GM13977 (cell line): ENCODE data around the gene SLC29A1.

ENCODE experiments used
- DNase-seq: peaks from one replicate; pipeline ENCODE4 v3.0.0; 2012; ENCODE audit warnings: low spot score
- in situ Hi-C: fragments of 300-500 bp; cut with MboI; formaldehyde crosslinking; loops from one replicate; pipeline ENCODE4 v1.12.0; 2022; ENCODE audit warnings: low sequenced_read_pairs, low pct_unique_long_range_greater_than_20kb, mixed read lengths, inconsistent platforms; ENCODE audit not compliant: unreplicated experiment
- TF ChIP-seq, protein P1 (sequence below): IDR thresholded peaks from 2 replicates; pipeline ENCODE4 v1.5.1; 2012; ENCODE audit warnings: mild to moderate bottlenecking, control low read depth; ENCODE audit not compliant: insufficient read depth; ENCODE audit errors: extremely low read depth, missing control alignments

SLC29A1 gene

DNA sequence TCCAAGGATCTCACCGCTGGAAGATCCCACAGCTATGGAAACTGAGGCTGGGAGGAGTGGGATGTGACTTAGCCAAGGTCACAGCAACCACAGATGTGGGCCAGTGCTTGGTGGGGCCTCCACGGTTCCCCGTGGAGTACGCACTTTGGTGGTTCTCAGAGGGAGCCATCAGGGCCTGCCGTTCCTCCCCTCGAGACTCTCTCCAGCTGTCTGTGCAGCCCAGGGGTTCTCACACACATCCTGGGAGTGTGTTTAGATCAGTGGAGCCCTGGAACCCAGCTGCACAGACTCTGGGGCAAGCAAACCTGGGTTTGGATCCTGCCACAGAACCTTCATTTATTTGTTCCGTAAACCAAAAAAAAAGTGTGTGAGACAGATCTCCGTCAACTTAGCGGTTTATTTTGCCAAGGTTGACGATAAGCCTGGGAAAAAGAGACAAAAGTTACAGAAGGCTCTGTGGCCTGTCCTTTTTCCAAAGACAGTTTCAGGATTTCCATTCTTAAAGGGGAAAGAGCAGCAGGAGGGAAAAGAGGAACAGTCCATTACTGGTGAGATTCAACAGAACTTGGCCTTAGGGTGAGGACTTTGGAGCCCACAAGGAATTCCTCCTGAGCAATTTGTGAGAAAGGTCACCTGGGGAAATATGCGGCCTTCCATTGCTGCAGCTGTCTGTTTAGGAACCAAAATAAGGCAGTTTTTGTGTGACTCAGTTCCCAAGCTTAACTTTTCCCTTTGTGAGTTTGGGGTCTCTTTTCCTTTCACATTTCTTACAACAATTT is 20.2 kb upstream of the SLC29A1 start:
- no peak for DNase-seq
- in situ Hi-C loops = no loop called here
- TF ChIP-seq, protein P1, sequence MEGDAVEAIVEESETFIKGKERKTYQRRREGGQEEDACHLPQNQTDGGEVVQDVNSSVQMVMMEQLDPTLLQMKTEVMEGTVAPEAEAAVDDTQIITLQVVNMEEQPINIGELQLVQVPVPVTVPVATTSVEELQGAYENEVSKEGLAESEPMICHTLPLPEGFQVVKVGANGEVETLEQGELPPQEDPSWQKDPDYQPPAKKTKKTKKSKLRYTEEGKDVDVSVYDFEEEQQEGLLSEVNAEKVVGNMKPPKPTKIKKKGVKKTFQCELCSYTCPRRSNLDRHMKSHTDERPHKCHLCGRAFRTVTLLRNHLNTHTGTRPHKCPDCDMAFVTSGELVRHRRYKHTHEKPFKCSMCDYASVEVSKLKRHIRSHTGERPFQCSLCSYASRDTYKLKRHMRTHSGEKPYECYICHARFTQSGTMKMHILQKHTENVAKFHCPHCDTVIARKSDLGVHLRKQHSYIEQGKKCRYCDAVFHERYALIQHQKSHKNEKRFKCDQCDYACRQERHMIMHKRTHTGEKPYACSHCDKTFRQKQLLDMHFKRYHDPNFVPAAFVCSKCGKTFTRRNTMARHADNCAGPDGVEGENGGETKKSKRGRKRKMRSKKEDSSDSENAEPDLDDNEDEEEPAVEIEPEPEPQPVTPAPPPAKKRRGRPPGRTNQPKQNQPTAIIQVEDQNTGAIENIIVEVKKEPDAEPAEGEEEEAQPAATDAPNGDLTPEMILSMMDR = no peak

DNA sequence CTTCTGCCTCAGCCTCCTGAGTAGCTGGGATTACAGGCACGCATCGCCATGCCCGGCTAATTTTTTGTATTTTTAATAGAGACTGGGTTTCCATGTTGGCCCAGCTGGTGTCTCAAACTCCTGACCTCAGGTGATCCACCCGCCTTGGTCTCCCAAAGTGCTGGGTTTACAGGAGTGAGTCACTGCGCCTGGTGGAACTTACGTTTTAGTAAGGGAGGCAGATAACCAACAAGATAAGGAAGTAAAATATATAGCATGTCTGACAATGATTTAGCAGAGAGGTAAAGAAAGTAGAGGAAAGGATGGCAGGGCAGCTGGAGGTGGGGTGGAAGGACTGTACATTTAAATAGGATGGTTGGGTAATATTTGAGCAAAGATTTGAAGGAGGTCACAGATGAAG is 19.4 kb upstream of the SLC29A1 start:
- in situ Hi-C loops = no loop called here
- DNase-seq = no peak
- TF ChIP-seq, protein P1 = no peak

DNA sequence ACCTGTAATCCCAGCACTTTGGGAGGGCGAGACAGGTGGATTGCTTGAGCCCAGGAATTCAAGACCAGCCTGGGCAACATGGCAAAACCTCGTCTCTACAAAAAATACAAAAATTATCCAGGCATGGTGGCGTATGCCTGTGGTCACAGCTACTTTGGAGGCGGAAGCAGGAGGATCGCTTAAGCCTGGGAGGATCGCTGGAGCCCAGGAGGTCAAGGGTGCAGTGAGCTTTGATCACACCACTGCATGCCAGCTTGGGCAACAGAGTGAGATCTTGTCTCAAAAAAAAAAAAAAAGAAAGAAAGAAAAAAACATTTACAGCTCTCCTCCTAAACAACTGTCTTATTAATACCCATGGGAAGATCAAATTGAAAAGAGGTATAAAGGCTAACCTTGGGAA is 15.4 kb upstream of the SLC29A1 start:
- TF ChIP-seq, protein P1 = no peak
- in situ Hi-C loops = no loop called here
- no peak for DNase-seq

DNA sequence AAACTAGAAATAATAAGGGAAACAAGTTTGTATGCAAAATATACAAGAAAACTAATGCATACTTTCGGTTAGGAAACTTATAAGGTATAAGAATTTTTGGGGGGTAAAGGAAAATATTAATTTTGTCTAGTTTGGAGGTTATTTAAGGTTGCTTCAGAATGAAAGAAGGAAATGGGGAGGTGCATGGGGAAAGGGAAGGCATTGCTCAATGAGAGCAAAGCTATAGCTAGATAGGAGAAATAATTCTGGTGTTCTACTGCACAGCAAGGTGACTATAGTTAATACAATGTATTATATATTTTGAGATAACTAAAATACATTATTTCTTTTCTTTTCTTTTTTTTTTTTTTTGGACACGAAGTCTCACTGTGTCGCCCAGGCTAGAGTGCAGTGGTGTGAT is 12.1 kb upstream of the SLC29A1 start:
- TF ChIP-seq, protein P1 = no peak
- no peak for DNase-seq
- in situ Hi-C loops = no loop called here

DNA sequence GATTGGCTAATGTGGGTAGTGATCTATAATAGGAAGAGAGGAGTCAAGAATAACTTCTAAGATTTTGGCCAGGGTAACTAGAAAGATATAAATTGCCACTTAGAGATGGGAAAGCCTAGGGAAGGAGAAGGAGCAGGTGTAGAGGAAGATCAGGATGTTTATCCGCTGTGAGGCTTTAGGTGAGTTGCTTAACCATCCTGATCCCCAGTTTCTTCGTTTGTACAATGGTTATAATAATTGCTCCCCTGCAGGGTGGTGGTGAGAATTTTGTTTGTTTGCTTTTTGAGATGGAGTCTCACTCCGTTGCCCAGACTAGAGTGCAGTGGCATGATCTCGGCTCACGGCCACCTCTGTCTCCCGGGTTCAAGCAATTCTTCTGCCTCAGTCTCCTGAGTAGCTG is 9.1 kb upstream of the SLC29A1 start:
- in situ Hi-C loops = no loop called here
- TF ChIP-seq, protein P1 = no peak
- no peak for DNase-seq

DNA sequence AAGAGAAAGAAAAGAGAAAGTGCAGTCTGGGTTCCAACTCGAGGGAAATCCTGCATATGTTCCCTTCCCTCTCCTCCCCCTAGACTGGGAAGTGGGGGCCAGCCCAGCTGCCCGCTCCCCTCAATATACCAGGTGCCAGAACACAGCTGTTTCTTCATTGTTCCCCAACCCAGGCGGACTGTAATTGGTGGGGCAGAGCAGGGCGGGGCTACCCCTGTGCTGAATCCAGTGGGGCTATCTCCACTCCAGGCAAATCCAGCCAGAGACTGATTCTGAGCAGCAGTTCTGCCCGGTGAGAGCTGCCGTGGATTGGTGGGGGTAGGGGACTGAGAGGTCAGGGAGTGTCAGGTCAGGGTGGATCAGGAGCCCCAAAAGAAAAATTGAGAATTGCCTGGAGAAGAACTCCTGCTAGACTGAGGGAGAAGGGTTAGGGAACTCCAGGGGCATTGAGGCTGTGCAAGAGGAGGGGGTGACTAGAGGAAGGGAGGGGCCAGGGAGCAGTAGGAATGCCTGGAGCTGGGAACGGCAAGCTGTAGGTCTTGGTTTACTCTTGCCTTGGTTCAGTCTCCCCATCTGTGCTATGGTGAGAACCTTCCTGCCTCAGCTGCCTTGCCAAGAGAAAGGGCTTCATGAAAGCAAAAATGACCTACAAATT is 6.6 kb upstream of the SLC29A1 start, which contains the start of gene MYMX:
Gene MYMX (plus strand): TSS at position 250 of the 655 bp plus-strand sequence. CDS start 546 bp downstream, outside the sequence.
- no peak for DNase-seq
- TF ChIP-seq, protein P1 = no peak
- in situ Hi-C loops = no loop called here
